IMR-90 (cell line): ENCODE measurements around the gene THSD8. TPM values are rescaled to one million over a fixed set of nuclear protein-coding genes. Genes with fewer than 3 reads are reported as not detected.

Experiments used
- ATAC-seq: fragments of 200-7000 bp; cut with Tn5 transposase; 2 replicates; pipeline ENCODE4 v1.9.1; 2020; ENCODE audit warnings: low read depth, mild to moderate bottlenecking, moderate library complexity
- BruUV-seq: library from RNA; stranded (reverse); fragments of 400-500 nt; replicated peaks from 2 replicates; lab custom pipeline; 2021; lab: Mats Ljungman, UMichigan
- CTCF ChIA-PET: fragments of 300-600 bp; formaldehyde crosslinking; extraction: SDS; loops from one replicate; lab custom pipeline; 2021; ENCODE audit warnings: antibody characterized with exemption; lab: Yijun Ruan, JAX
- POLR2A ChIA-PET: fragments of 300-600 bp; sonication (Branson Sonifier 250); formaldehyde crosslinking; loops from one replicate; lab custom pipeline; 2022; ENCODE audit warnings: antibody characterized with exemption; ENCODE audit not compliant: unreplicated experiment; lab: Charles Lee
- DNase-seq: peaks from one replicate; pipeline ENCODE4 v3.0.0; 2013
- H2AFZ ChIP-seq: replicated peaks from 2 replicates; pipeline ENCODE3; 2013; ENCODE audit warnings: low read length, mild to moderate bottlenecking; ENCODE audit not compliant: poor library complexity
- H2AK5ac ChIP-seq: 2 replicates; pipeline ENCODE4 v1.6.1; 2013; ENCODE audit warnings: low read depth, low read length, inconsistent platforms
- H2AK9ac ChIP-seq: replicated peaks from 2 replicates; pipeline ENCODE3; 2013; ENCODE audit warnings: mild to moderate bottlenecking, low read depth, low read length, moderate library complexity; ENCODE audit not compliant: poor library complexity
- H2BK120ac ChIP-seq: 2 replicates; pipeline ENCODE4 v1.6.1; 2013; ENCODE audit warnings: low read depth, low read length, inconsistent platforms
- H2BK15ac ChIP-seq: 3 replicates; pipeline ENCODE4 v1.6.1; 2013; ENCODE audit warnings: low read depth, low read length, inconsistent platforms
- H2BK20ac ChIP-seq: 2 replicates; pipeline ENCODE4 v1.6.1; 2013; ENCODE audit warnings: low read depth, mild to moderate bottlenecking, inconsistent platforms, low read length, moderate library complexity
- H2BK5ac ChIP-seq: 2 replicates; pipeline ENCODE4 v1.6.1; 2013; ENCODE audit warnings: mild to moderate bottlenecking, low read depth, low read length, inconsistent platforms; ENCODE audit not compliant: poor library complexity, severe bottlenecking
- H3K14ac ChIP-seq: replicated peaks from 2 replicates; pipeline ENCODE4 v1.6.1; 2013; ENCODE audit warnings: low read depth, low read length, inconsistent platforms
- H3K18ac ChIP-seq: 2 replicates; pipeline ENCODE4 v1.6.1; 2013; ENCODE audit warnings: low read depth, low read length, control low read depth
- H3K23ac ChIP-seq: 2 replicates; pipeline ENCODE4 v1.6.1; 2013; ENCODE audit warnings: low read depth, low read length, inconsistent platforms
- H3K27ac ChIP-seq: 2 replicates; pipeline ENCODE4 v1.5.1; 2013; ENCODE audit warnings: mild to moderate bottlenecking, control low read depth, low read length; ENCODE audit not compliant: insufficient read depth
- H3K27me3 ChIP-seq: 2 replicates; pipeline ENCODE4 v1.6.1; 2013; ENCODE audit warnings: low read length; ENCODE audit not compliant: control insufficient read depth, insufficient read depth
- H3K36me3 ChIP-seq: 2 replicates; pipeline ENCODE4 v1.6.1; 2013; ENCODE audit warnings: low read length, mixed read lengths; ENCODE audit not compliant: control insufficient read depth, insufficient read depth
- H3K4ac ChIP-seq: 2 replicates; pipeline ENCODE4 v1.6.1; 2013; ENCODE audit warnings: low read depth, low read length, inconsistent platforms
- H3K4me1 ChIP-seq: 2 replicates; pipeline ENCODE4 v1.6.1; 2013; ENCODE audit warnings: low read length, mixed read lengths; ENCODE audit not compliant: control insufficient read depth, insufficient read depth
- H3K4me2 ChIP-seq: 2 replicates; pipeline ENCODE4 v1.6.1; 2013; ENCODE audit warnings: low read depth, mild to moderate bottlenecking, control low read depth, low read length, moderate library complexity
- H3K4me3 ChIP-seq: 2 replicates; pipeline ENCODE4 v1.5.1; 2013; ENCODE audit warnings: low read depth, mild to moderate bottlenecking, control low read depth, low read length, moderate library complexity; ENCODE audit not compliant: insufficient read depth
- H3K56ac ChIP-seq: 2 replicates; pipeline ENCODE4 v1.6.1; 2013; ENCODE audit warnings: low read length, inconsistent platforms; ENCODE audit not compliant: insufficient read depth; ENCODE audit errors: extremely low read depth
- H3K79me1 ChIP-seq, 2 experiments: 2 replicates each; pipeline ENCODE4 v1.6.1; 2013; ENCODE audit warnings: low read length in 2 of 2, inconsistent platforms in 1 of 2, low read depth in 1 of 2
- H3K9ac ChIP-seq: 2 replicates; pipeline ENCODE4 v1.6.1; 2013; ENCODE audit warnings: low read depth, low read length, control low read depth
- H3K9me1 ChIP-seq: 2 replicates; pipeline ENCODE4 v1.6.1; 2013; ENCODE audit warnings: low read length, inconsistent platforms; ENCODE audit not compliant: insufficient read depth
- H3K9me3 ChIP-seq: 2 replicates; pipeline ENCODE4 v1.6.1; 2013; ENCODE audit warnings: low read length; ENCODE audit not compliant: control insufficient read depth, insufficient read depth
- H4K20me1 ChIP-seq: 2 replicates; pipeline ENCODE4 v1.6.1; 2013; ENCODE audit warnings: low read length, inconsistent platforms; ENCODE audit not compliant: insufficient read depth
- H4K5ac ChIP-seq: 2 replicates; pipeline ENCODE4 v1.6.1; 2013; ENCODE audit warnings: mild to moderate bottlenecking, low read depth, low read length, control low read depth
- H4K8ac ChIP-seq, 2 experiments: 2 replicates each; pipeline ENCODE4 v1.6.1; 2013; ENCODE audit warnings: low read depth in 2 of 2, low read length in 2 of 2, control low read depth in 1 of 2, inconsistent platforms in 1 of 2
- H4K91ac ChIP-seq: 2 replicates; pipeline ENCODE4 v1.6.1; 2013; ENCODE audit warnings: low read depth, low read length, inconsistent platforms; ENCODE audit not compliant: insufficient read depth
- CHD1 ChIP-seq: IDR thresholded peaks from 2 replicates; pipeline ENCODE4 v1.6.1; 2012; ENCODE audit warnings: low read depth, low read length, improper control_type of control experiment
- FOS ChIP-seq: fragments of 150-350 bp; IDR thresholded peaks from 2 replicates; pipeline ENCODE4 v1.6.1; 2016; ENCODE audit warnings: low read depth, low read length
- MAZ ChIP-seq: IDR thresholded peaks from 2 replicates; pipeline ENCODE4 v1.6.1; 2012; ENCODE audit warnings: low read depth, mild to moderate bottlenecking, low read length, improper control_type of control experiment, moderate library complexity, borderline replicate concordance
- MXI1 ChIP-seq: IDR thresholded peaks from 2 replicates; pipeline ENCODE4 v1.6.1; 2012; ENCODE audit warnings: low read depth, mild to moderate bottlenecking, low read length, moderate library complexity, borderline replicate concordance
- POLR2A ChIP-seq: IDR thresholded peaks from 2 replicates; pipeline ENCODE4 v1.6.1; 2012; ENCODE audit warnings: mild to moderate bottlenecking, low read depth, low read length
- RCOR1 ChIP-seq: IDR thresholded peaks from 2 replicates; pipeline ENCODE4 v1.6.1; 2012; ENCODE audit warnings: mild to moderate bottlenecking, low read length, improper control_type of control experiment; ENCODE audit not compliant: insufficient replicate concordance
- RFX5 ChIP-seq: IDR thresholded peaks from 2 replicates; pipeline ENCODE4 v1.8.0; 2012; ENCODE audit warnings: low read depth, mild to moderate bottlenecking, low read length, moderate library complexity
- SMC3 ChIP-seq: fragments of 150-350 bp; IDR thresholded peaks from 2 replicates; pipeline ENCODE4 v1.6.1; 2016; ENCODE audit warnings: low read depth, mild to moderate bottlenecking, antibody characterized with exemption, low read length, moderate library complexity
- WGBS, 2 experiments: methylation state at CpG; one replicate each; pipeline versions ENCODE4 v1.1.5 to v1.1.7; 2013; ENCODE audit warnings: missing lambda C conversion rate in 2 of 2; ENCODE audit not compliant: insufficient read length in 1 of 2; ENCODE audit errors: extremely low coverage in 2 of 2; 5-methylcytosine and 5-hydroxymethylcytosine counted together
- dilution Hi-C: fragments of 300-500 bp; cut with HindIII; formaldehyde crosslinking; loops from one replicate; pipeline ENCODE4 v1.14.3; 2018; ENCODE audit warnings: low sequenced_read_pairs; ENCODE audit not compliant: unreplicated experiment
- in situ Hi-C: fragments of 300-500 bp; cut with MboI; formaldehyde crosslinking; loops from 3 replicates; pipeline ENCODE4 v1.14.3; 2019; ENCODE audit warnings: low sequenced_read_pairs, inconsistent platforms, mixed read lengths
- intact Hi-C: fragments of 100-400 bp; cut with micrococcal nuclease; formaldehyde crosslinking; loops from 2 replicates; pipeline ENCODE4 v1.10.0; 2022
- polyA plus RNA-seq, 3 experiments: library from polyadenylated mRNA; depleted of rRNA; stranded (reverse); fragments of >200 nt; gene quantifications; 2 replicates each; pipeline ENCODE4 v1.2.3, GENCODE V29; 2012; ENCODE audit warnings: low replicate concordance in 1 of 3
- total RNA-seq: library from RNA; depleted of rRNA; stranded (reverse); fragments of >200 nt; gene quantifications from 2 replicates; pipeline ENCODE4 v1.2.3, GENCODE V29; 2012
- TF ChIP-seq, protein P1 (sequence below): fragments of 150-350 bp; IDR thresholded peaks from 2 replicates; pipeline ENCODE4 v1.6.1; 2016; ENCODE audit warnings: low read depth, mild to moderate bottlenecking, low read length, moderate library complexity, borderline replicate concordance
- TF ChIP-seq, protein P2 (sequence below): fragments of 150-350 bp; IDR thresholded peaks from 2 replicates; pipeline ENCODE4 v1.6.1; 2017; ENCODE audit warnings: mild to moderate bottlenecking, antibody characterized with exemption, low read length, low read depth

The THSD8 gene
- total and polyA plus RNA-seq, 2 of the 4 experiments (the other 2 are of a cell fraction) = 0.68 TPM; not detected in 1

DNA sequence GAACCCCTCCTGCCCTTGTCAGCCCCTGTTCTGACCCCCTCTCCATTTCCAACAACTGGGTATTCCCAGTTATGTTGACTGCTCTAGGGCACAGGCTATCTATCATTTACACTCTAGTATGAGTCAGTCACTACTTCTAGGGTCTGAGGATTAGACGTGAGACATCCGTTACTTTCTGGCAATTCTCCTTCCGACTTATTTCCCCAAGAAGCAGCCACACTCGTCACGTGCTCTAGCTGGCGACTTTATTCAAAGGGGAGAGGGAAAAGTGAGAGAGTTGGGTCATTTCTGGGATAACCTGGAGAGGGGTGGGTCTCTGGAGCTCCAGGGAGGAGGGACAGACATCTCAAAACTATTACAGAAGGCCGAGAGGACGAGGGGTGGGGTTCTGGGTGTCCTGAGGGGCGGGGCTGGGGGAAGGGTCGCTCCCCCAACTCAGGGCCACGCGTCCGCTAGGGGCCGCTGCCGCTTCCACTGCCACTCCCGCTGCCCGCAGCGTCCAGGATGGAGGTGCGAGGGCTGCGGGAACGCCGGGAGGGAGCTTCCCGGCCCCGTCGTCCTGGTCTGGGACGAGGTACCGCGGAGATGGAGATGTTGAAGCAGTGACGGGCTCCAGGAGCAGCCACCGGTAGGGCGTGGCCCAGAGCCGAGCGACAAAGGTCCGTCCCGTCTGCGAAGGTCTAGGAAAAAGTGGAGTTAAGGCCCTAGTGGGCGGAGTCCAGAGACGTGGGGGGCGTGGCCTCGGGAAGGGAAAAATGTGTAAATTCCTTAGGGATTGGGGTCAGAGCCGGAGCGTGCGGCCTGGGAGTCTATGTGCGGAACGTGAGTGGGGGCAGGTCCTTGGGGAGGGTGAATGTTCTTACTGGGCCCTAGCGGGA is 23.6 kb downstream of the THSD8 start (continued):
- no peak for TF ChIP-seq SMC3
- TF ChIP-seq CHD1 = no peak

DNA sequence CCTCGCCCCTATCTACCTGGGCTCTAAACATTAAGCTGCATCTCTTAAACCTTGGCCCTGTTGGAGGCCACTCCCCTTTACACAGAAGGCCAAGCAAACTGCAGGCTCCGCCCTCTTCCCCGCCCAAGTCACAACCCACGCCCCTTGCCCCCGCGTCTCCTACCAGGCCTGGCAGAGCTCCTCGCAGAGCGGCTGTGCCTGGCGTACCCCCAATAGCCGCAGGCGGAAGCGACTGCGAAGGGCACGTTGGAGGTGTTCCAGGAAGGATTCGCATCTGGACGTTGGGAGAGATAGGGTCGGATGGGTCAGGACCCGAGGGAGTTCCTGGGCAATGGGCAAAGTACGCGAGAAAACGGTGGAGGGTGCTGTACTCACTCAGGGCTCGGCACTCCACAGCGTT is 26.6 kb downstream of the THSD8 start:
- Histone ChIP-seq H2BK15ac (no peak overlapping the region), H2AFZ (peak overlapping the region; percentile 16), H4K20me1 (peaks cover 10% of the 10 kb centered on the region; the same call in 1 of the 2 replicates), H3K9ac (no peak overlapping the region), H2AK9ac (no peak overlapping the region), H2BK5ac (no peak overlapping the region), H3K14ac (no peak overlapping the region), H3K36me3 (no peaks in the 10 kb centered on the region), H3K4me1 (no peaks in the 10 kb centered on the region), H4K8ac (no peak overlapping the region), H3K27ac (no peak overlapping the region), H3K4ac (no peak overlapping the region), H3K18ac (no peak overlapping the region), H3K79me1 (no peaks in the 10 kb centered on the region), H3K4me3 (no peak overlapping the region), H2AK5ac (no peak overlapping the region), H3K9me3 (no peaks in the 10 kb centered on the region), H3K9me1 (0 out of 2 replicates have a peak, but pooled peaks cover 3% of the 10 kb centered on the region), H4K5ac (no peak overlapping the region), H2BK120ac (no peak overlapping the region), H3K23ac (no peak overlapping the region), H3K4me2 (no peak overlapping the region), H3K56ac (no peak overlapping the region), H2BK20ac (no peak overlapping the region), H4K91ac (no peak overlapping the region), H3K27me3 (peaks cover 6% of the 10 kb centered on the region)
- dilution Hi-C loops = no loop called here
- intact Hi-C loops = no loop called here
- DNase-seq = no peak
- peak; percentile 47; the same call in 1 of the 2 replicates for ATAC-seq
- no TSS peak for BruUV-seq
- WGBS, 2 experiments = 10% methylated on average over 2 of the region's 23 CpGs; no CpG with 5 or more reads in 1 of the 2 experiments
- in situ Hi-C loops = no loop called here
- CTCF ChIA-PET = no interaction called here
- TF ChIP-seq RCOR1 (no peak), POLR2A (no peak), MAZ (no peak), MXI1 (no peak), FOS (no peak), RFX5 (no peak)
- TF ChIP-seq, protein P1, sequence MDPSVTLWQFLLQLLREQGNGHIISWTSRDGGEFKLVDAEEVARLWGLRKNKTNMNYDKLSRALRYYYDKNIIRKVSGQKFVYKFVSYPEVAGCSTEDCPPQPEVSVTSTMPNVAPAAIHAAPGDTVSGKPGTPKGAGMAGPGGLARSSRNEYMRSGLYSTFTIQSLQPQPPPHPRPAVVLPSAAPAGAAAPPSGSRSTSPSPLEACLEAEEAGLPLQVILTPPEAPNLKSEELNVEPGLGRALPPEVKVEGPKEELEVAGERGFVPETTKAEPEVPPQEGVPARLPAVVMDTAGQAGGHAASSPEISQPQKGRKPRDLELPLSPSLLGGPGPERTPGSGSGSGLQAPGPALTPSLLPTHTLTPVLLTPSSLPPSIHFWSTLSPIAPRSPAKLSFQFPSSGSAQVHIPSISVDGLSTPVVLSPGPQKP = no peak
- TF ChIP-seq, protein P2, sequence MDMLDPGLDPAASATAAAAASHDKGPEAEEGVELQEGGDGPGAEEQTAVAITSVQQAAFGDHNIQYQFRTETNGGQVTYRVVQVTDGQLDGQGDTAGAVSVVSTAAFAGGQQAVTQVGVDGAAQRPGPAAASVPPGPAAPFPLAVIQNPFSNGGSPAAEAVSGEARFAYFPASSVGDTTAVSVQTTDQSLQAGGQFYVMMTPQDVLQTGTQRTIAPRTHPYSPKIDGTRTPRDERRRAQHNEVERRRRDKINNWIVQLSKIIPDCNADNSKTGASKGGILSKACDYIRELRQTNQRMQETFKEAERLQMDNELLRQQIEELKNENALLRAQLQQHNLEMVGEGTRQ = no peak
- POLR2A ChIA-PET = no interaction called here
